ENCODE measurements around the gene SMPX. TPM values are rescaled to one million over a fixed set of nuclear protein-coding genes. Genes with fewer than 3 reads are reported as not detected.
A peak's percentile ranks its signal among the peaks of the same experiment; 100 is the strongest.

SMPX gene
- total RNA-seq, 1 experiment from 2014 or later = not detected

- DNase-seq (ENCODE audit: unreplicated experiment) = no peak
- TF ChIP-seq, protein P1, sequence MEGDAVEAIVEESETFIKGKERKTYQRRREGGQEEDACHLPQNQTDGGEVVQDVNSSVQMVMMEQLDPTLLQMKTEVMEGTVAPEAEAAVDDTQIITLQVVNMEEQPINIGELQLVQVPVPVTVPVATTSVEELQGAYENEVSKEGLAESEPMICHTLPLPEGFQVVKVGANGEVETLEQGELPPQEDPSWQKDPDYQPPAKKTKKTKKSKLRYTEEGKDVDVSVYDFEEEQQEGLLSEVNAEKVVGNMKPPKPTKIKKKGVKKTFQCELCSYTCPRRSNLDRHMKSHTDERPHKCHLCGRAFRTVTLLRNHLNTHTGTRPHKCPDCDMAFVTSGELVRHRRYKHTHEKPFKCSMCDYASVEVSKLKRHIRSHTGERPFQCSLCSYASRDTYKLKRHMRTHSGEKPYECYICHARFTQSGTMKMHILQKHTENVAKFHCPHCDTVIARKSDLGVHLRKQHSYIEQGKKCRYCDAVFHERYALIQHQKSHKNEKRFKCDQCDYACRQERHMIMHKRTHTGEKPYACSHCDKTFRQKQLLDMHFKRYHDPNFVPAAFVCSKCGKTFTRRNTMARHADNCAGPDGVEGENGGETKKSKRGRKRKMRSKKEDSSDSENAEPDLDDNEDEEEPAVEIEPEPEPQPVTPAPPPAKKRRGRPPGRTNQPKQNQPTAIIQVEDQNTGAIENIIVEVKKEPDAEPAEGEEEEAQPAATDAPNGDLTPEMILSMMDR (IDR thresholded peaks at IDR 0.05; ENCODE audit: unreplicated experiment) = no peak
- Mint-ChIP-seq H3K36me3 (ENCODE audit: insufficient read depth, unreplicated experiment) (no peaks in the 10 kb centered on the region), H3K27ac (ENCODE audit: low read depth, unreplicated experiment) (no peak overlapping the region), H3K4me1 (ENCODE audit: insufficient read depth, unreplicated experiment) (no peaks in the 10 kb centered on the region), H3K9me3 (ENCODE audit: unreplicated experiment) (no peaks in the 10 kb centered on the region), H3K4me3 (ENCODE audit: unreplicated experiment) (no peak overlapping the region), H3K27me3 (ENCODE audit: insufficient read depth, unreplicated experiment) (peaks cover 25% of the 10 kb centered on the region)
- intact Hi-C loops (cut with micrococcal nuclease) = no loop called here
- POLR2A ChIA-PET = interaction anchor here (0.6 kb wide), 1 partner anchor 79 kb away, joined by 3 read pairs; no protein-coding TSS in a partner anchor
- CTCF ChIA-PET = interaction anchor here (0.6 to 1.3 kb wide), 7 partner anchors 14 to 1184 kb away, joined by 3 to 4 read pairs (median 3); no protein-coding TSS in a partner anchor
- no TSS peak for BruUV-seq (replicated peaks)
These were observed 46.6 kb downstream of the SMPX start for GRCh38 chrX:21711129-21711847.

DNA sequence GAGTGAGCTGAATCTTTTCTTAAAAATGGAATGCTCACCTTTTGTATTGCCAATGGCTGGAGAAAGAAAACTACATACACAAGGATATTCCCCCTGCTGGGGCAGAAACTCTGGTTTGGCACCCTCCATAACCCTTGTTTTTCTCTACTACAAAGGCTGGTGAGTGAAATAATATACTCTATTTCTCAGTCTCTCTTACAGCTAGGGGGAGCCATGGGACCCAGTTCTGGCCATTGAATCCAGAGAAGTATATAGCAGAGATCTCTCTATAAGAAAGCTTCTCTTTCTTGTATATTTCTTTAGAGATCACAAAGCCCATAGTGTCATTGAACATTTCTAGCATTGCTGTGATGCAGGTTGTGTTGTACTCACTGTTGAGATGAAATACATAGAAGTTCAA, 49.8 kb downstream of the SMPX start:
- TF ChIP-seq, protein P1 (IDR thresholded peaks at IDR 0.05; ENCODE audit: unreplicated experiment) = no peak
- peaks cover 25% of the 10 kb centered on the region for H3K27me3 Mint-ChIP-seq (ENCODE audit: insufficient read depth, unreplicated experiment)
- BruUV-seq (replicated peaks) = no TSS peak
- no peaks in the 10 kb centered on the region for H3K4me1 Mint-ChIP-seq (ENCODE audit: insufficient read depth, unreplicated experiment)
- H3K27ac Mint-ChIP-seq (ENCODE audit: low read depth, unreplicated experiment) = no peak overlapping the region
- ChIA-PET POLR2A (no interaction called here), CTCF (interaction anchor here (0.6 to 1.2 kb wide), 4 partner anchors 14 to 241 kb away, joined by 3 to 4 read pairs (median 3); no protein-coding TSS in a partner anchor)
- intact Hi-C loops (cut with micrococcal nuclease) = no loop called here
- no peaks in the 10 kb centered on the region for H3K9me3 Mint-ChIP-seq (ENCODE audit: unreplicated experiment)
- no peak overlapping the region for H3K4me3 Mint-ChIP-seq (ENCODE audit: unreplicated experiment)
- no peaks in the 10 kb centered on the region for H3K36me3 Mint-ChIP-seq (ENCODE audit: insufficient read depth, unreplicated experiment)
- DNase-seq (ENCODE audit: unreplicated experiment) = peak; percentile 17

- ChIA-PET CTCF (no interaction called here), POLR2A (no interaction called here)
- no peaks in the 10 kb centered on the region for H3K4me1 Mint-ChIP-seq (ENCODE audit: insufficient read depth, unreplicated experiment)
- no peaks in the 10 kb centered on the region for H3K9me3 Mint-ChIP-seq (ENCODE audit: unreplicated experiment)
- BruUV-seq (replicated peaks) = no TSS peak
- TF ChIP-seq, protein P1 (IDR thresholded peaks at IDR 0.05; ENCODE audit: unreplicated experiment) = no peak
- peaks cover 51% of the 10 kb centered on the region for H3K27me3 Mint-ChIP-seq (ENCODE audit: insufficient read depth, unreplicated experiment)
- H3K4me3 Mint-ChIP-seq (ENCODE audit: unreplicated experiment) = no peak overlapping the region
- no peak for DNase-seq (ENCODE audit: unreplicated experiment)
- H3K27ac Mint-ChIP-seq (ENCODE audit: low read depth, unreplicated experiment) = no peak overlapping the region
- intact Hi-C loops (cut with micrococcal nuclease) = no loop called here
- H3K36me3 Mint-ChIP-seq (ENCODE audit: insufficient read depth, unreplicated experiment) = no peaks in the 10 kb centered on the region
These were observed 52.7 kb downstream of the SMPX start for GRCh38 chrX:21705225-21705624.

DNA sequence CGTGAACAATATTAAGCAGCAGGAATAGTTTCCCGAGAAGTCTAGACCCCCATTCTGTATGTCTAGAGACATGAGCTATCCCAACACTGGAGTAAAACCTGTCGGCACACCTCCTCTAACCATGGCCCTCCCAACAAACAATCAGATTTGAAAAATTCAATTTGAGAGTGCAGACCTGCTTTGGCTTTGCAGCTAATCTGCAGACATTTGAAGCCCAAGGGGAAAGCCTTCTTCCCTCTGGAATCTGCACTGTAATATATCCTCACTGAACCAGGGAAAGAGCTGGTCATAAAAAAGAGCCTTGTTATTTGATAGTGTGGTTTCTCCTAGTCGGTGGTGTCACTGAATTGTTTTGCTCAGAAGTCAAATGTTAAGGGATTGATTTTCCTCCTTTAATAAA, 55.2 kb downstream of the SMPX start:
- peaks cover 76% of the 10 kb centered on the region for H3K27me3 Mint-ChIP-seq (ENCODE audit: insufficient read depth, unreplicated experiment)
- ChIA-PET CTCF (no interaction called here), POLR2A (no interaction called here)
- DNase-seq (ENCODE audit: unreplicated experiment) = no peak
- intact Hi-C loops (cut with micrococcal nuclease) = no loop called here
- no peak overlapping the region for H3K27ac Mint-ChIP-seq (ENCODE audit: low read depth, unreplicated experiment)
- BruUV-seq (replicated peaks) = no TSS peak
- H3K36me3 Mint-ChIP-seq (ENCODE audit: insufficient read depth, unreplicated experiment) = no peaks in the 10 kb centered on the region
- no peaks in the 10 kb centered on the region for H3K4me1 Mint-ChIP-seq (ENCODE audit: insufficient read depth, unreplicated experiment)
- H3K4me3 Mint-ChIP-seq (ENCODE audit: unreplicated experiment) = no peak overlapping the region
- no peaks in the 10 kb centered on the region for H3K9me3 Mint-ChIP-seq (ENCODE audit: unreplicated experiment)
- TF ChIP-seq, protein P1 (IDR thresholded peaks at IDR 0.05; ENCODE audit: unreplicated experiment) = no peak

Measured in MCF 10A (cell line).